Measurements from ENCODE around the gene AFDN. TPM values are rescaled to one million over a fixed set of nuclear protein-coding genes. Genes with fewer than 3 reads are reported as not detected.

The AFDN gene
- polyA plus RNA-seq, 1 of the 3 experiments (the other 2 are of a cell fraction): 25.1 TPM

DNA sequence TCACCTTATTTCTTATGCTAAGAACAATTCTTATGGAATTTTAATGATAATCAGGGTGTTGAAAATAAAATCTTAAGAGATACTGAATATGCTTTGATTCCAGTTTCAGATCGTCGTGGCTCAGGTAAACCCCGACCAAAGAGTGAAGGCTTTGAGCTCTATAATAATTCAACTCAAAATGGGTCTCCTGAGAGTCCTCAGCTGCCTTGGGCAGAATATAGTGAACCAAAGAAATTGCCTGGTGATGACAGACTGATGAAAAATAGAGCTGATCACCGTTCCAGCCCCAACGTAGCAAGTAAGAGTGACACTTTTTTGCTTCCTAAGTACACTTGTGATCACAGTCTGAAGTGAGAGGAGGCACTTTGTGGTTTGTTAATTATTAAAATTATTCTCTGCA, 119.9 kb downstream of the AFDN start (continued):
- TF ChIP-seq GATA2 (CRISPR knock-in tag; IDR thresholded peaks at IDR 0.05) (no peak), FOXM1 (IDR thresholded peaks at IDR 0.05; ENCODE audit: low read depth) (no peak), FOXJ3 (CRISPR knock-in tag; IDR thresholded peaks at IDR 0.05) (no peak), RFX5 (IDR thresholded peaks at IDR 0.05; ENCODE audit: low read length) (no peak), CHD2 (IDR thresholded peaks at IDR 0.05; ENCODE audit: low read length, partially characterized antibody) (no peak)
- TF ChIP-seq, protein P1, sequence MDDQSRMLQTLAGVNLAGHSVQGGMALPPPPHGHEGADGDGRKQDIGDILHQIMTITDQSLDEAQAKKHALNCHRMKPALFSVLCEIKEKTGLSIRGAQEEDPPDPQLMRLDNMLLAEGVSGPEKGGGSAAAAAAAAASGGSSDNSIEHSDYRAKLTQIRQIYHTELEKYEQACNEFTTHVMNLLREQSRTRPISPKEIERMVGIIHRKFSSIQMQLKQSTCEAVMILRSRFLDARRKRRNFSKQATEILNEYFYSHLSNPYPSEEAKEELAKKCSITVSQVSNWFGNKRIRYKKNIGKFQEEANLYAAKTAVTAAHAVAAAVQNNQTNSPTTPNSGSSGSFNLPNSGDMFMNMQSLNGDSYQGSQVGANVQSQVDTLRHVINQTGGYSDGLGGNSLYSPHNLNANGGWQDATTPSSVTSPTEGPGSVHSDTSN (IDR thresholded peaks at IDR 0.05): no peak
- TF ChIP-seq, protein P2, sequence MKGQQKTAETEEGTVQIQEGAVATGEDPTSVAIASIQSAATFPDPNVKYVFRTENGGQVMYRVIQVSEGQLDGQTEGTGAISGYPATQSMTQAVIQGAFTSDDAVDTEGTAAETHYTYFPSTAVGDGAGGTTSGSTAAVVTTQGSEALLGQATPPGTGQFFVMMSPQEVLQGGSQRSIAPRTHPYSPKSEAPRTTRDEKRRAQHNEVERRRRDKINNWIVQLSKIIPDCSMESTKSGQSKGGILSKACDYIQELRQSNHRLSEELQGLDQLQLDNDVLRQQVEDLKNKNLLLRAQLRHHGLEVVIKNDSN (IDR thresholded peaks at IDR 0.05; ENCODE audit: borderline replicate concordance, low read depth): no peak

DNA sequence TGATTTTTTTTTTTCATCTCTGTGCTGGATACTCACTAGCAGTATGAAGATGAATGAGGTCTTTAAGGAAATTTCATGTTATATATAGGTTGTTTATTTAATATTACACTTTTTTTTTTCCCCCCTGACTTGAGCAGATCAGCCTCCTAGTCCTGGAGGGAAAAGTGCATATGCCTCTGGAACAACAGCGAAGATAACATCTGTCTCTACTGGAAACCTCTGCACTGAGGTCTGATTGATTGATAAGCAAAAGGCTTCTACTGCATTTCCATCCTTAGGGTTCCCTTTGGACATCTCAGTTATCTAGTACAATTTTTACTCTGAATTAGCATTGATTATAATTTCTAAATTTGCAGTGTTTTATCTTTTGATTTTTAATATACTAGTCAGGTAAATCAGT, 121.0 kb downstream of the AFDN start:
- H3K27ac ChIP-seq (ENCODE audit: low read depth in 2 of 2, low read length in 1 of 2): no peak overlapping the region
- DNase-seq: no peak
- H3K9me3 ChIP-seq: no peaks in the 10 kb centered on the region
- peak; percentile 58; the same call in 1 of the 2 replicates for TF ChIP-seq GATA2 (CRISPR knock-in tag; IDR thresholded peaks at IDR 0.05)
- no peak for TF ChIP-seq CHD2 (IDR thresholded peaks at IDR 0.05; ENCODE audit: low read length, partially characterized antibody)
- TF ChIP-seq YY1 (IDR thresholded peaks at IDR 0.05; ENCODE audit: low read depth): no peak
- CTCF ChIA-PET: no interaction called here
- H3K36me3 ChIP-seq (replicated peaks in 1 of 2; ENCODE audit: control insufficient read depth in 1 of 2, insufficient read depth in 2 of 2, low read length in 1 of 2): peaks cover 27 to 80% of the 10 kb centered on the region in 2 experiments
- H4K20me1 ChIP-seq (ENCODE audit: insufficient read depth): no peaks in the 10 kb centered on the region
- H3K27me3 ChIP-seq (ENCODE audit: insufficient read depth): no peaks in the 10 kb centered on the region
- H2AFZ ChIP-seq (ENCODE audit: low read depth): no peak overlapping the region
- no peak overlapping the region for H3K9ac ChIP-seq
- H3K9me2 ChIP-seq: no peaks in the 10 kb centered on the region
- peaks cover 0 to 8% of the 10 kb centered on the region in 2 experiments; a peak in 1 of 4 replicates for H3K4me1 ChIP-seq (ENCODE audit: control insufficient read depth in 1 of 2, insufficient read depth in 2 of 2, low read depth in 1 of 2, low read length in 1 of 2)
- 95% methylated on average over 1 of the region's 1 CpG for WGBS (ENCODE audit: low lambda C conversion rate)
- H3K4me3 ChIP-seq (ENCODE audit: low read depth in 2 of 2, low read length in 1 of 2): no peak overlapping the region
- H3K4me2 ChIP-seq: no peak overlapping the region
- POLR2A ChIA-PET: interaction anchor here (0.7 kb wide), 1 partner anchor 117 kb away, joined by 6 read pairs; no protein-coding TSS in a partner anchor
- H3K79me2 ChIP-seq (ENCODE audit: insufficient read depth): no peaks in the 10 kb centered on the region
- H3F3A ChIP-seq (replicated peaks; ENCODE audit: insufficient read depth): peaks cover 1% of the 10 kb centered on the region

DNA sequence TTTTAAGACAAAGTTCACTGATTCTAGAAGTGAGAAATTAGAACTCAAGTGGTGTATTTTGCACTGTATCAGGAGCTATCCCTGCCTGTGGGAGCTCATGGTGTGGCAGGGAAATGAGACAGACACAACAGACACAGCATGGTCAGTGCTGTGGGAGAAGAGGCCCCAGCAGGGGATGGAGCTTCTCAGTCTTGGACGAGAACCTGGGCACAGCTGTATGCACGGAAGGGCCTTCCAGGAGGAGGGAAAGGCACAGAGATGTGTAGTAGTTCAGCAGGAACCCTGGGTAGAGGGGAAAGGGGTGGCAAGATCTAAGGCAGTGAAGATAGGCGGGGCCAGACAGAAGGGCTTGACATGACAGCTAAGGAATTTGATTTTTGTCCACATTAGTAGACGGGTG, 122.0 kb downstream of the AFDN start:
- no peak overlapping the region for H3K4me3 ChIP-seq (ENCODE audit: low read depth in 2 of 2, low read length in 1 of 2)
- H3K79me2 ChIP-seq (ENCODE audit: insufficient read depth): no peaks in the 10 kb centered on the region
- peaks cover 27 to 76% of the 10 kb centered on the region in 2 experiments for H3K36me3 ChIP-seq (replicated peaks in 1 of 2; ENCODE audit: control insufficient read depth in 1 of 2, insufficient read depth in 2 of 2, low read length in 1 of 2)
- WGBS (ENCODE audit: low lambda C conversion rate): 99% methylated on average over 4 of the region's 4 CpGs
- H2AFZ ChIP-seq (ENCODE audit: low read depth): no peak overlapping the region
- ChIA-PET CTCF (interaction anchor here (0.9 to 1.0 kb wide), 2 partner anchors 28 to 598 kb away, joined by 3 to 4 read pairs; no protein-coding TSS in a partner anchor), POLR2A (no interaction called here)
- H3K9ac ChIP-seq: no peak overlapping the region
- no peak overlapping the region; a peak in 1 of 4 replicates for H3K27ac ChIP-seq (ENCODE audit: low read depth in 2 of 2, low read length in 1 of 2)
- no peaks in the 10 kb centered on the region for H3K9me3 ChIP-seq
- H4K20me1 ChIP-seq (ENCODE audit: insufficient read depth): no peaks in the 10 kb centered on the region
- H3F3A ChIP-seq (replicated peaks; ENCODE audit: insufficient read depth): peaks cover 4% of the 10 kb centered on the region
- H3K9me2 ChIP-seq: no peaks in the 10 kb centered on the region
- no peaks in the 10 kb centered on the region for H3K27me3 ChIP-seq (ENCODE audit: insufficient read depth)
- no peak overlapping the region for H3K4me2 ChIP-seq
- peaks cover 0 to 8% of the 10 kb centered on the region in 2 experiments; a peak in 2 of 4 replicates for H3K4me1 ChIP-seq (ENCODE audit: control insufficient read depth in 1 of 2, insufficient read depth in 2 of 2, low read depth in 1 of 2, low read length in 1 of 2)
- TF ChIP-seq SMC3 (IDR thresholded peaks at IDR 0.05; ENCODE audit: low read depth, low read length) (no peak), RAD21 (IDR thresholded peaks at IDR 0.05; ENCODE audit: low read length) (no peak), EP300 (IDR thresholded peaks at IDR 0.05; ENCODE audit: borderline replicate concordance in 1 of 2, low read depth in 1 of 2, low read length in 1 of 2) (no peak), ELF1 (IDR thresholded peaks at IDR 0.05) (no peak), RXRA (IDR thresholded peaks at IDR 0.05; ENCODE audit: borderline replicate concordance, low read depth) (no peak), SIN3A (IDR thresholded peaks at IDR 0.05; ENCODE audit: borderline replicate concordance, low read depth, low read length) (no peak), MEF2A (IDR thresholded peaks at IDR 0.05; ENCODE audit: borderline replicate concordance, low read depth) (no peak), RFX5 (IDR thresholded peaks at IDR 0.05; ENCODE audit: low read length) (no peak), FOXJ3 (CRISPR knock-in tag; IDR thresholded peaks at IDR 0.05) (no peak), CHD2 (IDR thresholded peaks at IDR 0.05; ENCODE audit: low read length, partially characterized antibody) (no peak), POLR2AphosphoS5 (IDR thresholded peaks at IDR 0.05; ENCODE audit: low read depth, low read length) (no peak), FOSL2 (IDR thresholded peaks at IDR 0.05; ENCODE audit: borderline replicate concordance, low read depth) (no peak)
- TF ChIP-seq, protein P3, sequence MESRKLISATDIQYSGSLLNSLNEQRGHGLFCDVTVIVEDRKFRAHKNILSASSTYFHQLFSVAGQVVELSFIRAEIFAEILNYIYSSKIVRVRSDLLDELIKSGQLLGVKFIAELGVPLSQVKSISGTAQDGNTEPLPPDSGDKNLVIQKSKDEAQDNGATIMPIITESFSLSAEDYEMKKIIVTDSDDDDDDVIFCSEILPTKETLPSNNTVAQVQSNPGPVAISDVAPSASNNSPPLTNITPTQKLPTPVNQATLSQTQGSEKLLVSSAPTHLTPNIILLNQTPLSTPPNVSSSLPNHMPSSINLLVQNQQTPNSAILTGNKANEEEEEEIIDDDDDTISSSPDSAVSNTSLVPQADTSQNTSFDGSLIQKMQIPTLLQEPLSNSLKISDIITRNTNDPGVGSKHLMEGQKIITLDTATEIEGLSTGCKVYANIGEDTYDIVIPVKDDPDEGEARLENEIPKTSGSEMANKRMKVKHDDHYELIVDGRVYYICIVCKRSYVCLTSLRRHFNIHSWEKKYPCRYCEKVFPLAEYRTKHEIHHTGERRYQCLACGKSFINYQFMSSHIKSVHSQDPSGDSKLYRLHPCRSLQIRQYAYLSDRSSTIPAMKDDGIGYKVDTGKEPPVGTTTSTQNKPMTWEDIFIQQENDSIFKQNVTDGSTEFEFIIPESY (IDR thresholded peaks at IDR 0.05; ENCODE audit: borderline replicate concordance, low read depth): no peak
- TF ChIP-seq, protein P4, sequence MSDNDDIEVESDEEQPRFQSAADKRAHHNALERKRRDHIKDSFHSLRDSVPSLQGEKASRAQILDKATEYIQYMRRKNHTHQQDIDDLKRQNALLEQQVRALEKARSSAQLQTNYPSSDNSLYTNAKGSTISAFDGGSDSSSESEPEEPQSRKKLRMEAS (IDR thresholded peaks at IDR 0.05; ENCODE audit: low read depth): no peak
- DNase-seq: no peak
